Breast epithelium (tissue), 3 donors: Measurements from ENCODE around the gene GRB14.

Source experiments
- POLR2A ChIP-seq: fragments of 450-650 bp; IDR thresholded peaks from one replicate; pipeline ENCODE4 v1.6.1; 2016; ENCODE audit warnings: antibody characterized with exemption, mild to moderate bottlenecking, moderate library complexity
- POLR2AphosphoS5 ChIP-seq, 3 donors: sonication (generic); formaldehyde crosslinking; IDR thresholded peaks; one replicate each; pipeline ENCODE4 v1.6.1; 2017; ENCODE audit warnings: antibody characterized with exemption in 3 of 3
- TF ChIP-seq, protein P1 (sequence below), 3 donors: fragments of 450-650 bp; IDR thresholded peaks; one replicate each; pipeline ENCODE4 v1.5.1; 2016 to 2017; ENCODE audit warnings: antibody characterized with exemption in 3 of 3, mild to moderate bottlenecking in 3 of 3, moderate library complexity in 3 of 3

DNA sequence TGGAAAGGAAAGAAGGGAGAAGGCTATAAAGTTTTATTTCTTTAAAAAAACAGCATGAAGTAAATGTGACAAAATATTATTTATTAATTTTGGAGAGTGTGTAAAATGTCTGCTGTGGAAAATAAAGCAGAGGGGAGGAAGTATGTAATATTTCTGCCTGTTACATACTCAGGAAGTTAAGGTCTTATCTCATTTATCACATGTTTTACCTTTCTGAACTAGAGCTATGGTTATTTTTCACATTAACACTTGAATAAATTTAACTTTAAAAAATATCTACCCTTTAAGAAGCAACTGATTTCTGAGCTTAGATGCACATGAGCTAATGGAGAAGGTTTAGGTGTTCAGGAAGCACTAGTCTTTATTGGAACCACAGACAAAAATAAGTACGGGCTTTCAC is 148.3 kb downstream of the GRB14 start:
- TF ChIP-seq POLR2A = no peak
- TF ChIP-seq, protein P1, sequence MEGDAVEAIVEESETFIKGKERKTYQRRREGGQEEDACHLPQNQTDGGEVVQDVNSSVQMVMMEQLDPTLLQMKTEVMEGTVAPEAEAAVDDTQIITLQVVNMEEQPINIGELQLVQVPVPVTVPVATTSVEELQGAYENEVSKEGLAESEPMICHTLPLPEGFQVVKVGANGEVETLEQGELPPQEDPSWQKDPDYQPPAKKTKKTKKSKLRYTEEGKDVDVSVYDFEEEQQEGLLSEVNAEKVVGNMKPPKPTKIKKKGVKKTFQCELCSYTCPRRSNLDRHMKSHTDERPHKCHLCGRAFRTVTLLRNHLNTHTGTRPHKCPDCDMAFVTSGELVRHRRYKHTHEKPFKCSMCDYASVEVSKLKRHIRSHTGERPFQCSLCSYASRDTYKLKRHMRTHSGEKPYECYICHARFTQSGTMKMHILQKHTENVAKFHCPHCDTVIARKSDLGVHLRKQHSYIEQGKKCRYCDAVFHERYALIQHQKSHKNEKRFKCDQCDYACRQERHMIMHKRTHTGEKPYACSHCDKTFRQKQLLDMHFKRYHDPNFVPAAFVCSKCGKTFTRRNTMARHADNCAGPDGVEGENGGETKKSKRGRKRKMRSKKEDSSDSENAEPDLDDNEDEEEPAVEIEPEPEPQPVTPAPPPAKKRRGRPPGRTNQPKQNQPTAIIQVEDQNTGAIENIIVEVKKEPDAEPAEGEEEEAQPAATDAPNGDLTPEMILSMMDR (IDR thresholded peaks at IDR 0.05) = no peak
- no peak for TF ChIP-seq POLR2AphosphoS5 (IDR thresholded peaks at IDR 0.05)
